GM18519 (cell line): ENCODE measurements around the gene LDLRAP1.

Experiments used
- ATAC-seq: cut with Tn5 transposase; IDR thresholded peaks from one replicate; pipeline ENCODE4 v1.9.1; 2021; ENCODE audit warnings: mild to moderate bottlenecking, moderate library complexity; ENCODE audit not compliant: unreplicated experiment, low FRiP score

The LDLRAP1 gene

DNA sequence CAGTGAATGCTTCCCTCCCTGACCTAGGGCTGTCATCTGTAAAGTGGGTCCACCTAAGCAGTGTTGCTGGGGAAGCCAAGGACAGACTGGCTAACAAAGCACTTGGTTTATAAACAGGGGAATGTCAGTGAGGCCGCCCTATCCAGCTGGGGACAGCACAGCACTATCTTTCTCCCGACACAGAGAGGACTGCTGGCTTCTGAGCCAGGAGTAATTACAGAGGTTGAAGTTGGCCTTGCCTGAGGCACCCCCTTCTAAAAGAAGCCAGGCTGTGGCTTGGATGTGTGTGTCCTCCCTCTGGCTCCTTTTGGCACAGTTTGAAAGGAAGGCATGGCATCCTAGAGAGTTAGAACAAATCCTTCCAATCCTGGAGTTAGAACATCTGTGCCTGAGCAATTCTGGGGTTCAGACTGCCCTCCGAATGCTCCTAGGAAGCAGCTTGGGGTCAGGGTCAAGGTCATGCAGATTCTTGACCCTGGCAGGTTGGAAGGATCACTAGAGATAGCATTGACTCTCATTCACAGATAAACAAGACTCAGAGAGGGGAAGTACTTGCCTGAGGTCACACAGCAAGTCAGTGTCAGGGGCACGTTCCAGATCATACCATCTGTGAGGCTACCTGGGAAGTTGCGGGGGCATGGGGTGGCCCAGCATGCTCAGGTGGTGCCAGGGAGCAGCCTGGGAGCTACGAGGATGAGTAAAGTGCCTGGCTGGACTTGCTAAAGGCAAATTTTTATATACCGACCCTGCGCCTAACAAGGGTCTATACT is 1.3 kb upstream of the LDLRAP1 start:
- no peak for ATAC-seq

DNA sequence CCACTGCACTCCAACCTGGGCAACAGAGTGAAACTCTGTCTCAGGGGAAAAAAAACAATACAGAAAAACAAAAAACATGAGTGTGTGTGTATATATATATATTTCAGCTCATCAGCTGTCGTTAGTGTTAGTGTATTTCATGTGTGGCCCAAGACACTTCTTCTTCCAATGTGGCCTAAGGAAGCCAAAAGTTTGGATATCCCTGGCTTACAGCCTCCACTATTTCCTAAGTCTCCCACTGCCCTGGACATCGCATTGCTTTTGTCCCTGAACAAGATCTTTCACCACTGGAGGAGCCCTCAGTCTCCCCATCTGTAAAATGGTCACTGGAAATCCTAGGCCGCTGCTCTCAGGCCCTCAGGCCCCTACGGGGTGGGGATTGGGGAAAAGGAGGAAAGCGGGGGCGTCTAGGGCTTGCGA is 391 bp upstream of the LDLRAP1 start:
- no peak for ATAC-seq

DNA sequence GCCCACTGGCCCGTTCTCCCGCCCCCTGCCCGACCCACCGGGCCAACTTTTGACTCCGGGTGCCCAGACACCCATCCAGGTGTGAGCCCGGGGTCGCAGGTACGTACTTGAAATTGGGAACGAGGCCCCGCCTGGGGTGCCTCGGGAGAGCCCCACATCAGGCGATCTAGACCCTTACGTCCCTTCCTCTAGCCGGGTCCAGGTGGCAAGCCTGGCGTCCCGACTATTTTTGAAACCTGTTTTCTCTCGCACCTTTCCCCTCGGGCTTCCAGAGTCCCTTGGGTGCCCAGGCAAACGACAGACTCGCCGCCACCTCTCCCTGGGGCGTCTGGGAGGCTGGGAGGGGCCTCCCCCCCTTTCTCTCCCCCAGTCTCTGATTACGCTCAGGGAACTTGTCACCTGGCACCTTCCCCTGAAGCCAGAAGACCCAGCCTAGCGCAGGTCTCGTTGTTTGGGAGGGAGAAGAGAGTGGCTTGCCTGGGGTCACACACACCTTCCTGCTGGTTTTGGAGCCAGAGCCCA is 898 bp downstream of the LDLRAP1 start:
- no peak for ATAC-seq

- ATAC-seq: no peak
Observed at GRCh38 chr1:25544819-25545218, 1.4 kb downstream of the LDLRAP1 start.

GRCh38 chr1:25545767-25546166 is 2.4 kb downstream of the LDLRAP1 start:
- no peak for ATAC-seq

DNA sequence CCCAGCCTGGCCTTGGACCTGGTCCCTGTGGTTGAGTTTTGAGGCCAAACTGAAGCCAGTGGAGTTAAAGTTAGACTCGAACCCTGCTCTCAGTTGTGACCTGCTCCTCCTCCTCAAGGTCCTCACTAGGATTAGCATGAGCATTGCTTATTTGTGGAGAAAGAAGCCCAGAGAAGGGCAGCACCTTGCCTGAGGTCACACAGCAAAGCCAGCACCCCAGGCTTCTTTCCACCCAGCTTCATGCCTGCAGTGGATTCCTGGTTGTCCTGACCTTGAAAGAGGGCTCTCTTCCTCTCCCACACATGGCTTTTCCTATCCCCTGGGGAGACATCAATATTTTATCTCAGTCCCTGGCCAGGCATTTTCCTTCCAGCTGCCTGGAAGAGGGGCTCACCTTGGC is 2.8 kb downstream of the LDLRAP1 start:
- ATAC-seq: no peak

GRCh38 chr1:25548601-25549000 is 5.2 kb downstream of the LDLRAP1 start:
- no peak for ATAC-seq

DNA sequence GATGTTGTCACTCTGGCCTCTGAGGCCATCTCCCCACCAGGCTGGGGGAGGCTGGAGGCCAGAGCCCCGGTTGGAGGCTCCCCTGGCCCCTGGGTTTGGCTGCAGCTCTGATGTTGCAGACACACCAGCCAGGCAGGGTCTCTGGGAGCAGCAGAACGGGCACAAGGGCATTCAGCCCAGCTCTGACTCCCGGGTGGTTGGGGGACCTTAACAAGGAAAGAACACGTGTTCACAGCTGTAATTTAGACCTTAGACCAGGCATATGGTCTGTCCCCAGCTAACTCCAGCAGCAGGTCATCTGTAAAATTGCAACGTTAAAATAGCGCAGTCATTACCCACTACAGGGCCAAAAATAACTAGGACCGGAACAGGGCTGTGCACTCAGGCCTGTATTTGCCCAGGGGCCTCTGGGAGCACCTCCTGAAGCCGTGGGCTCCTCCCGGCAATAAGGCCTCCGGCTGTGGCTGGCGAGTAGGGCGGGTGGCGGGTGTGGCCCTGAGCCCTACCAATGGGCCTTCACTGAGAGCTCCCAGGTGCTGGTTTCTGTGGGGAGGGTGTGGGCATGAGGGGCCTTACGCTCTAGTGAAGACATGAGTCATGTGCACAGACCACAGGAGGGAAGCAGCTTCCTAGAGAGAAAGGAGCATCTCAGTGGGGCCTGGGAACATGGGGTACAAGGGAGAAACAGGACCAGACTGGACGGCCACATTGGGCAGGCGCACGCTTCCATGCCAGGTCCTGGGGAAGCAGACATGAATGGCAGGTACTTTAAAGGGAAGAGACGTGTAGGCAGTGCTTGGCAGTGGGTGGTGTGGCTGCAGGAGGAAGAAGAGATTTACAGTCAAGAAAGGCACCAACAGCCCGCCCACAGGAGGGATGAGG is 6.1 kb downstream of the LDLRAP1 start:
- ATAC-seq: no peak

DNA sequence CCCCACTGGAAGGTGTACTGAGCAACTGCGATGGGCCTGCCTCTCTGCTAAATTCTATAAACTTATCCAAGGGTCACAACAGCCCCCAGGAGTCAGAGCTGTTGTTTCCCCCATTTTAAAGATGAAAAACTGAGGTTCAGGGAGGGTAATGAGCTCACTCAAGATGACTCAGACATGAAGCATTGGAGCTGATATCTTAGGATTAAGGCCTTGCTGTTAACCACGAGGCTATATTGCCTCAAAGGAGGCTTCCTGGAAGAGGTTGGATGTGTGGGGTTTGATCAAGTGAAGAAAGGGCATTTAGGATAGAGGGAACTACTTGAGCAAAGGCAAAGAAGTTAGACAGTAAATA is 6.7 kb downstream of the LDLRAP1 start:
- no peak for ATAC-seq

DNA sequence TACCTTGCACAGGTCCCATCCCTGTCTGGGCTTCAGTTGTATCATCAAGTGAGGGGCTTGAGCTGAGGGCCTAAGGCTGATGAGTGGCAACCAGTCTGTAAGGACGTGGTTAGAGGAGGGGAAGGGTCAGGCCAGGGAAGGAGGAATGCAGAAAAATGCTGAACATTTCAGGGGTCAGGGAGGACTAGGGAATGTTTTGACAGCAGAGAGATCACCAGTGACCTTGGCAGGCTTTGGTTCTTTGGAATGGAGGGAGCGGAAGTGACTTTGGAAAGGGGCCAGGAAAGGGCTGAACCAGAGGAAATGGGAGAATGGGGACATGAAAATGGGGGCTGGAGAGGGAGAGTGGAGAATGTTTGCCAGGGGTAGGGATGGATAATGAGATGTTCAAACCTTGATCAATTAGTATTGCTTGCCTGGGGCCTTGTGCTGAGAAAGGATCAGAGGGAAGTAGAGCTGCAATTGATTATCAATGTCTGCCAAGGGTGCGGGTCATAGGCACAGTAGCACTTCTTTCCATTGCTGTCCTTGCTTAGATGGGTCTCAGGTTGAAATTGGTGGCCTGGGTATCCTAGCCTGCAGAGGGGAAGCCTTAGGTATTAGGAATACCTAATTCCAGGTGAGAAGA is 7.4 kb downstream of the LDLRAP1 start:
- ATAC-seq: no peak

- no peak for ATAC-seq
Observed at GRCh38 chr1:25553749-25554429, 10.5 kb downstream of the LDLRAP1 start.

GRCh38 chr1:25554430-25554780 is 11.0 kb downstream of the LDLRAP1 start:
- no peak for ATAC-seq

DNA sequence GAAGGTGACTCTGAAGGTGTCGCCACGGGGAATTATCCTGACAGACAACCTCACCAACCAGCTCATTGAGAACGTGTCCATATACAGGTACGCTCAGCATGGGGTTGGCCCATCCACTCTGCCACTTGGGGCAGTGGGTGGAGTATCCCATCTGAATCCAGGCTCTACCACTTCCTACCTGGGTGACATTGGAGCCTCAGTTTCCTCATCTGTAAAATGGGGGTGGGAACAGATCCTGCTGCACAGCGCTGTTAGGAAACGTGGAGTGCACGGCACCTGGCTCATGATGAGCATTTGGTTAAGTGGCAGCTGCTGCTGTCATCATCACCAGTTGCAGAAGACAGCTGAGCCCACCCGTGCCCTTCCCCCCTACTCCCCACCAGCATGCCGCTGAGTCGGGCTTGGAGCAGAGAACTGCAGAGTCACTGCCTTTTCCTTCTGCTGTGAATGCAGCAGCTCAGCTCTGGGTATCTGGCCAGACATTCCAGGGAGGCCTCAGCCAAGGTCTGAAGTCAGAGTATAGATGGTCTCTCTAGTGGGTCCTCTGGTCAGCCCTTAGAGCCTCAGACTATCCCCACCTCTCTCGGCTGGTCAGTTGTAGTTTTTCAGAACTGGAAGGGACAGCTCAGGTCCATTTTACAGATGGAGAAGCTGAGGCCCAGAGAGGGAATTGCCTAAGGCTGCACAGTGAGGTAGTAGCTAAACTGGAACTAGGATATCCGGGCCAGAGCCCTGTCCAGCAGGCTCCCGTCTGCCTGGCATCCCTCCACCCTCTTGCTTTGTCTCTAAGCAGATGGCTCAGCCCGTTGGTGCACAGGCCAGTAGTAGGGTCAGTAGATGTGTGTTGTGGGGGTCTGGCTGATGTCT is 11.7 kb downstream of the LDLRAP1 start:
- no peak for ATAC-seq

GRCh38 chr1:25555753-25556092 is 12.3 kb downstream of the LDLRAP1 start:
- ATAC-seq: no peak

DNA sequence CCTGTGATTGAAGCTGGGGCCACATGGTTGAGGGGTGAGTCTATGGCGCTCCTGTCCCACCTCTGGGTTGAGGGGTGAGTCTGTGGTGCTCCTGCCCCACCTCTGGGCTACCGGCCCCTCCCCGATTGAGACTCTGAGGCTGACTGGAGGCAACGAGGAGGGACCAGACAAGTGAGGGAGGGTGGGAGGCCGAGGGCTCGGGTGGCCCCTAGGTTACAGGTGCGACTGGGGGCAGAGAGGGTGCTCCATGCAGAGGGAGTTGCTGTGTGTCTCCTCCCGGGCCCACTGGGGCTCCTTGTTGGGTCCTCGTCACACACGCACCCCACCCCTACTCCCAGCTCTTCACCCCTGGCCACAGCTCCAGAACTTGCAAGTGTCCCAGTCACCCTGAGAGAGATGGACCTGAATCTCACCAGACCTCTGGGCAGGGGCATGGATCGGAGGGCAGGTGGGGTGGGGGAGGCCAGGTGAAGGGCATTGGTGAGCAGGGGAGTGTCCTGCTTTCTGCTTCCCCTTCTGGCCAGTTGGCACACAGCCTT is 12.8 kb downstream of the LDLRAP1 start:
- ATAC-seq: no peak

- ATAC-seq: no peak
Observed at GRCh38 chr1:25556791-25557476, 13.5 kb downstream of the LDLRAP1 start.

DNA sequence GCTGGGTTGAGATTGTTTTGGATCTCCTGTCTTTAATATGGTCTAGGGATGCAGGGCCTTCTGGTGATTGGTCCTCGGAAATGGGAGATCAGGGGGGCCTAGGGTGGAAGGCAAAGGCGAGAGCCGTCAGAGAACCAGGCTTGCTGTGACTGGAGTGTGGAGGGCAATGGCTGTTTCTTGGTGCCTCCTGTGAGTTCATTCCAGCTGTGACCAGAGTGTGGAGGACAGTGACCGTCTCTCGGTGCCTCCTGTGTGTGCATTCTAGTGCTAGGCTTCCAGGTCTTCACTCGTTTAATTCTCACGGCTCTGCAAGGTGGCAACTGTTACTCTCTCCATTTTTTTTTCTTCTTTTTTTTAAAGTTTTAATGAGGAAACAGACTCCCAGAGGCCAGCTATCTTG is 14.1 kb downstream of the LDLRAP1 start:
- ATAC-seq: no peak

GRCh38 chr1:25559031-25559430 is 15.6 kb downstream of the LDLRAP1 start:
- ATAC-seq: no peak

- no peak for ATAC-seq
Observed at GRCh38 chr1:25560001-25560400, 16.6 kb downstream of the LDLRAP1 start.
